ENCODE measurements around the gene GFRA4.

DNA sequence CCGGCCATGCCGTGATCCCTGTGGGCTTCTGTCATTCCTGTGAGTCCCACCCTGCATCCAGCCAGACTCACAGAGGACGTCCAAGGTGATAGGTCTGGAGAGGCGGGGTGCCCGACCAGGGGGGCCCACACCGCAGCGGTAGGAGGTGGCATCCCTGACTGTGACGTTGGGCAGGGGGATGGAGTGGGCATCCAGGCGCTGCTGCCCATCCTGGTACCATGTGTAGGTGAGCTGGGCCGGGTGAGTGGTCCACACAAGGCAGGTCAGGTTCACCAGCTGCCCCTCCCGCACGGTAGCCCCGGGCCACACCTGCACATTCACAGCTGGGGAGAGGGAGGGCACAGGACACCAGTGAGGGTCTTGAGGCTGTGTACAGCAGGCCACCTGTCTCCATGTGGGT lies 30.2 kb upstream of the GFRA4 start:
- no peak for TF ChIP-seq EZH2 (IDR thresholded peaks at IDR 0.05)
- no peak for TF ChIP-seq POLR2AphosphoS5 (IDR thresholded peaks at IDR 0.05; ENCODE audit: borderline replicate concordance, low read depth, low read length)

All from SK-N-MC (cell line).